ENCODE data around the gene GPATCH1.

The GPATCH1 gene

GRCh38 chr19:33132021-33132420, 51.0 kb downstream of the GPATCH1 start, which contains the start of gene WDR88:
Gene WDR88, plus strand, starts transcription at chr19:33132114. Its CDS starts 56 bp downstream, at chr19:33132170.
- H3K4me2 ChIP-seq (ENCODE audit: low read length), result no peak within 1 kb of the TSS
- no peaks in the 10 kb centered on the region for H4K20me1 ChIP-seq (ENCODE audit: control insufficient read depth, insufficient read depth, low read depth, low read length)
- no peak for TF ChIP-seq EZH2phosphoT487 (IDR thresholded peaks at IDR 0.05; ENCODE audit: borderline replicate concordance, low read length)
- TF ChIP-seq CTCF (IDR thresholded peaks at IDR 0.05; ENCODE audit: low read depth, low read length, poor library complexity, severe bottlenecking), result no peak
- peaks cover 11% of the 10 kb centered on the region for H3K36me3 ChIP-seq (ENCODE audit: control insufficient read depth, low read length)
- no peaks in the 10 kb centered on the region for H3K9me3 ChIP-seq (ENCODE audit: control insufficient read depth, insufficient read depth, low read length)
- no peaks in the 10 kb centered on the region for H3K79me2 ChIP-seq (ENCODE audit: control insufficient read depth, low read length)
- no peaks in the 10 kb centered on the region for H3K27me3 ChIP-seq (ENCODE audit: control insufficient read depth, low read length)
- H3K4me3 ChIP-seq (ENCODE audit: low read length), result no peak within 1 kb of the TSS
- H3F3A ChIP-seq (ENCODE audit: control insufficient read depth, insufficient read depth), result no peaks in the 10 kb centered on the region
- H3K27ac ChIP-seq (ENCODE audit: low read depth, low read length), result no peak within 1 kb of the TSS
- no peaks in the 10 kb centered on the region for H3K9me2 ChIP-seq (replicated peaks; ENCODE audit: control insufficient read depth, low read length)
- H3K4me1 ChIP-seq (ENCODE audit: control insufficient read depth, low read length), result no peaks in the 10 kb centered on the region

GRCh38 chr19:33132425-33132824, 51.4 kb downstream of the GPATCH1 start:
- no peaks in the 10 kb centered on the region for H3K9me3 ChIP-seq (ENCODE audit: control insufficient read depth, insufficient read depth, low read length)
- peaks cover 11% of the 10 kb centered on the region for H3K36me3 ChIP-seq (ENCODE audit: control insufficient read depth, low read length)
- no peaks in the 10 kb centered on the region for H3F3A ChIP-seq (ENCODE audit: control insufficient read depth, insufficient read depth)
- no peak overlapping the region for H3K27ac ChIP-seq (ENCODE audit: low read depth, low read length)
- no peaks in the 10 kb centered on the region for H3K9me2 ChIP-seq (replicated peaks; ENCODE audit: control insufficient read depth, low read length)
- H3K79me2 ChIP-seq (ENCODE audit: control insufficient read depth, low read length), result no peaks in the 10 kb centered on the region
- H3K4me1 ChIP-seq (ENCODE audit: control insufficient read depth, low read length), result no peaks in the 10 kb centered on the region
- H3K27me3 ChIP-seq (ENCODE audit: control insufficient read depth, low read length), result no peaks in the 10 kb centered on the region
- TF ChIP-seq EZH2phosphoT487 (IDR thresholded peaks at IDR 0.05; ENCODE audit: borderline replicate concordance, low read length) (no peak), CTCF (IDR thresholded peaks at IDR 0.05; ENCODE audit: low read depth, low read length, poor library complexity, severe bottlenecking) (peak; percentile 50)
- no peak overlapping the region for H3K4me2 ChIP-seq (ENCODE audit: low read length)
- no peaks in the 10 kb centered on the region for H4K20me1 ChIP-seq (ENCODE audit: control insufficient read depth, insufficient read depth, low read depth, low read length)
- no peak overlapping the region for H3K4me3 ChIP-seq (ENCODE audit: low read length)

GRCh38 chr19:33133438-33134031, 52.6 kb downstream of the GPATCH1 start:
- no peak for TF ChIP-seq EZH2phosphoT487 (IDR thresholded peaks at IDR 0.05; ENCODE audit: borderline replicate concordance, low read length)
- TF ChIP-seq CTCF (IDR thresholded peaks at IDR 0.05; ENCODE audit: low read depth, low read length, poor library complexity, severe bottlenecking), result no peak
- Histone ChIP-seq H3K4me2 (ENCODE audit: low read length) (no peak overlapping the region), H3F3A (ENCODE audit: control insufficient read depth, insufficient read depth) (no peaks in the 10 kb centered on the region)

More at GRCh38 chr19:33133438-33134031, 52.6 kb downstream of the GPATCH1 start:
- H3K36me3 ChIP-seq (ENCODE audit: control insufficient read depth, low read length), result peaks cover 10% of the 10 kb centered on the region; the same call in 1 of the 2 replicates
- no peaks in the 10 kb centered on the region for H3K9me2 ChIP-seq (replicated peaks; ENCODE audit: control insufficient read depth, low read length)
- H3K27ac ChIP-seq (ENCODE audit: low read depth, low read length), result no peak overlapping the region
- H3K4me1 ChIP-seq (ENCODE audit: control insufficient read depth, low read length), result no peaks in the 10 kb centered on the region
- no peaks in the 10 kb centered on the region for H4K20me1 ChIP-seq (ENCODE audit: control insufficient read depth, insufficient read depth, low read depth, low read length)
- H3K79me2 ChIP-seq (ENCODE audit: control insufficient read depth, low read length), result no peaks in the 10 kb centered on the region
- H3K9me3 ChIP-seq (ENCODE audit: control insufficient read depth, insufficient read depth, low read length), result no peaks in the 10 kb centered on the region
- no peak overlapping the region for H3K4me3 ChIP-seq (ENCODE audit: low read length)
- H3K27me3 ChIP-seq (ENCODE audit: control insufficient read depth, low read length), result no peaks in the 10 kb centered on the region
